K562 (cell line): ENCODE results near the gene FIBP. TPM values are rescaled to one million over a fixed set of nuclear protein-coding genes. Genes with fewer than 3 reads are reported as not detected.

Experiments used
- CREB1 ChIP-seq, 2 experiments: sonication (generic) in 1 of 2; formaldehyde crosslinking in 1 of 2; IDR thresholded peaks; 2 replicates each; pipeline versions ENCODE4 v1.6.1 to v1.8.0; 2012 to 2022; ENCODE audit warnings: inconsistent platforms in 1 of 2, mild to moderate bottlenecking in 1 of 2, missing genetic modification reagents in 1 of 2, moderate library complexity in 1 of 2
- DACH1 ChIP-seq: fragments of 450-650 bp; IDR thresholded peaks from 2 replicates; pipeline ENCODE4 v1.6.1; 2018; ENCODE audit not compliant: partially characterized antibody
- DLX4 ChIP-seq: fragments of 250-450 bp; sonication (Bioruptor Pico); IDR thresholded peaks from 2 replicates; pipeline ENCODE4 v1.6.1; 2021; ENCODE audit warnings: mild to moderate bottlenecking
- E2F1 ChIP-seq: sonication (generic); formaldehyde crosslinking; IDR thresholded peaks from 2 replicates; pipeline ENCODE4 v1.8.1; 2023; ENCODE audit warnings: mild to moderate bottlenecking, missing genetic modification reagents, moderate library complexity
- ETV6 ChIP-seq, 3 experiments: fragments of 150-350 bp in 1 of 3; sonication (generic) in 1 of 3; formaldehyde crosslinking in 1 of 3; IDR thresholded peaks; 2 replicates each; pipeline versions ENCODE4 v1.6.1 to v1.8.0; 2014 to 2022; ENCODE audit warnings: borderline replicate concordance in 2 of 3, low read depth in 2 of 3, antibody characterized with exemption in 1 of 3, low read length in 1 of 3, mild to moderate bottlenecking in 1 of 3, missing genetic modification reagents in 1 of 3
- FOXJ2 ChIP-seq: fragments of 200-800 bp; sonication (Bioruptor generic); IDR thresholded peaks from 2 replicates; pipeline ENCODE4 v1.6.1; 2016; ENCODE audit warnings: missing genetic modification characterization, missing compliant biosample characterization
- HDAC8 ChIP-seq: fragments of 450-650 bp; IDR thresholded peaks from 2 replicates; pipeline ENCODE4 v1.6.1; 2016; ENCODE audit warnings: mild to moderate bottlenecking, missing genetic modification characterization, moderate library complexity, missing compliant biosample characterization
- HES1 ChIP-seq: fragments of 450-650 bp; IDR thresholded peaks from 2 replicates; pipeline ENCODE4 v1.6.1; 2016; ENCODE audit warnings: low read depth, mild to moderate bottlenecking, moderate library complexity
- HINFP ChIP-seq: fragments of 450-650 bp; conservative IDR thresholded peaks from 2 replicates; pipeline ENCODE4 v1.6.1; 2016; ENCODE audit warnings: missing genetic modification characterization, low read depth, mild to moderate bottlenecking, control low read depth, missing compliant biosample characterization
- NCOA6 ChIP-seq: fragments of 450-650 bp; IDR thresholded peaks from 2 replicates; pipeline ENCODE4 v1.6.1; 2017; ENCODE audit warnings: mild to moderate bottlenecking
- RNF2 ChIP-seq: sonication (generic); IDR thresholded peaks from 2 replicates; pipeline ENCODE4 v1.6.1; 2016
- SMAD1 ChIP-seq: fragments of 150-350 bp; IDR thresholded peaks from 2 replicates; pipeline ENCODE4 v1.6.1; 2014; ENCODE audit warnings: low read length, low read depth; ENCODE audit not compliant: partially characterized antibody
- SNIP1 ChIP-seq: fragments of 450-650 bp; IDR thresholded peaks from 2 replicates; pipeline ENCODE4 v1.7.1; 2017; ENCODE audit warnings: low read depth, mild to moderate bottlenecking
- SOX6 ChIP-seq: fragments of 450-650 bp; IDR thresholded peaks from 2 replicates; pipeline ENCODE4 v1.6.1; 2014; ENCODE audit warnings: mild to moderate bottlenecking
- TBP ChIP-seq: optimal IDR thresholded peaks from 2 replicates; pipeline ENCODE3; 2011; ENCODE audit warnings: low read depth, low read length, improper control_type of control experiment
- TCF15 ChIP-seq: fragments of 250-450 bp; sonication (Bioruptor Pico); IDR thresholded peaks from 2 replicates; pipeline ENCODE4 v1.8.0; 2022; ENCODE audit warnings: moderate library complexity, mild to moderate bottlenecking, inconsistent platforms
- TFAM ChIP-seq: fragments of 250-450 bp; sonication (Bioruptor Pico); conservative IDR thresholded peaks from 2 replicates; pipeline ENCODE4 v1.5.0; 2021; ENCODE audit warnings: mild to moderate bottlenecking, moderate library complexity
- XRCC4 ChIP-seq: IDR thresholded peaks from one replicate; pipeline ENCODE4 v1.6.1; 2011; ENCODE audit not compliant: insufficient read depth, insufficient read length; ENCODE audit errors: extremely low read depth
- ZFP1 ChIP-seq: fragments of 450-650 bp; formaldehyde crosslinking; IDR thresholded peaks from 2 replicates; pipeline ENCODE4 v1.4.0; 2020; ENCODE audit warnings: mild to moderate bottlenecking, mixed read lengths
- ZFP91 ChIP-seq: sonication (generic); formaldehyde crosslinking; IDR thresholded peaks from 2 replicates; pipeline ENCODE4 v1.8.0; 2022; ENCODE audit warnings: mild to moderate bottlenecking, missing genetic modification reagents
- ZNF583 ChIP-seq: fragments of 250-450 bp; sonication (Bioruptor Pico); IDR thresholded peaks from 2 replicates; pipeline ENCODE4 v1.4.0; 2020
- polyA plus RNA-seq, 8 experiments: library from polyadenylated mRNA; depleted of rRNA in 4 of 8; stranded (reverse) in 5 of 8; unstranded in 3 of 8; fragments of >200 nt; fragmentation: Nextera tagmentation in 2 of 8; fragmentation: Illumina TruSeq in 1 of 8; extraction: Ambion mirVana in 2 of 8; extraction: Trizol in 1 of 8; gene quantifications; 2 replicates each; pipeline versions ENCODE4 v1.2.1 to v1.2.3, GENCODE V29; 2011 to 2014; ENCODE audit warnings: inconsistent platforms in 1 of 8, missing spikeins in 1 of 8
- total RNA-seq, 7 experiments: library from RNA; depleted of rRNA in 6 of 7; stranded (reverse); fragments of >200 nt in 6 of 7; fragmentation: Illumina TruSeq in 2 of 7; extraction: Trizol in 2 of 7; gene quantifications; 2 replicates each; pipeline versions ENCODE4 v1.2.1 to v1.2.3, GENCODE V29; 2011 to 2021; ENCODE audit warnings: low replicate concordance in 1 of 7

The FIBP gene
- total and polyA plus RNA-seq, 9 of the 15 experiments (the other 6 are each of a cell fraction or from before 2014, with no cell fraction given), result 41.2 to 79.2 (median 48.6) TPM

- TF ChIP-seq ZFP91 (CRISPR knock-in tag), result no peak
- no peak for TF ChIP-seq XRCC4
- TF ChIP-seq TCF15 (CRISPR knock-in tag), result no peak
- TF ChIP-seq HINFP (tag), result no peak
- peak; percentile 21; the same call in 1 of the 2 replicates for TF ChIP-seq CREB1 (IDR thresholded peaks at IDR 0.05)
- peak; percentile 61; the same call in 1 of the 2 replicates for TF ChIP-seq CREB1 (CRISPR knock-in tag; IDR thresholded peaks at IDR 0.05)
- peak; percentile 71; the same call in 1 of the 2 replicates for TF ChIP-seq RNF2
- no peak for TF ChIP-seq DACH1
- no peak for TF ChIP-seq TBP
- no peak for TF ChIP-seq ZNF583 (CRISPR knock-in tag)
- TF ChIP-seq NCOA6, result no peak
- no peak for TF ChIP-seq ZFP1 (CRISPR knock-in tag)
- no peak for TF ChIP-seq HDAC8
- TF ChIP-seq TFAM (CRISPR knock-in tag), result no peak
- no peak for TF ChIP-seq SNIP1
- no peak for TF ChIP-seq HES1
- TF ChIP-seq SMAD1, result no peak
- TF ChIP-seq FOXJ2 (tag), result no peak
- TF ChIP-seq SOX6, result no peak
- no peak for TF ChIP-seq E2F1 (CRISPR knock-in tag)
- no peak for TF ChIP-seq ETV6 (IDR thresholded peaks at IDR 0.05; ENCODE audit: borderline replicate concordance in 1 of 2, low read depth in 2 of 2, low read length in 1 of 2)
- no peak for TF ChIP-seq ETV6 (CRISPR knock-in tag; IDR thresholded peaks at IDR 0.05; ENCODE audit: borderline replicate concordance)
- no peak for TF ChIP-seq DLX4
Observed at GRCh38 chr11:65903068-65903481, 14.8 kb upstream of the FIBP start (continued).
